IPS-18a (cell line): ENCODE data around the gene ANKZF1.

Experiments
- H3K27ac ChIP-seq: one replicate; pipeline ENCODE4 v1.5.1; 2013; ENCODE audit warnings: low read length
- H3K27me3 ChIP-seq: one replicate; pipeline ENCODE4 v1.6.1; 2013; ENCODE audit warnings: mild to moderate bottlenecking, low read length; ENCODE audit not compliant: control insufficient read depth, insufficient read depth
- H3K36me3 ChIP-seq: one replicate; pipeline ENCODE4 v1.6.1; 2013; ENCODE audit warnings: low read depth, low read length; ENCODE audit not compliant: control insufficient read depth
- H3K4me1 ChIP-seq: one replicate; pipeline ENCODE4 v1.6.1; 2013; ENCODE audit warnings: low read depth, low read length; ENCODE audit not compliant: control insufficient read depth
- H3K4me3 ChIP-seq: one replicate; pipeline ENCODE4 v1.5.1; 2013; ENCODE audit warnings: low read length
- H3K9ac ChIP-seq: one replicate; pipeline ENCODE4 v1.6.1; 2013; ENCODE audit warnings: mild to moderate bottlenecking, low read length, moderate library complexity
- H3K9me3 ChIP-seq: one replicate; pipeline ENCODE4 v1.6.1; 2013; ENCODE audit warnings: low read depth, low read length; ENCODE audit not compliant: control insufficient read depth

Gene ANKZF1

GRCh38 chr2:219210196-219210885 is 19.3 kb upstream of the ANKZF1 start:
- Histone ChIP-seq H3K27me3 (no peaks in the 10 kb centered on the region), H3K9ac (no peak overlapping the region), H3K36me3 (peaks cover 51% of the 10 kb centered on the region), H3K27ac (no peak overlapping the region), H3K9me3 (no peaks in the 10 kb centered on the region), H3K4me1 (peaks cover 3% of the 10 kb centered on the region), H3K4me3 (no peak overlapping the region)

GRCh38 chr2:219210886-219211362 is 18.7 kb upstream of the ANKZF1 start:
- no peak overlapping the region for H3K27ac ChIP-seq
- H3K9ac ChIP-seq = no peak overlapping the region
- H3K4me3 ChIP-seq = no peak overlapping the region
- H3K9me3 ChIP-seq = no peaks in the 10 kb centered on the region
- peaks cover 3% of the 10 kb centered on the region for H3K4me1 ChIP-seq
- no peaks in the 10 kb centered on the region for H3K27me3 ChIP-seq
- peaks cover 51% of the 10 kb centered on the region for H3K36me3 ChIP-seq

GRCh38 chr2:219213026-219213415 is 16.6 kb upstream of the ANKZF1 start:
- H3K27me3 ChIP-seq = no peaks in the 10 kb centered on the region
- no peak overlapping the region for H3K4me3 ChIP-seq
- no peak overlapping the region for H3K27ac ChIP-seq
- no peak overlapping the region for H3K9ac ChIP-seq
- H3K4me1 ChIP-seq = no peaks in the 10 kb centered on the region
- no peaks in the 10 kb centered on the region for H3K9me3 ChIP-seq
- peaks cover 51% of the 10 kb centered on the region for H3K36me3 ChIP-seq

GRCh38 chr2:219213486-219214071 is 16.0 kb upstream of the ANKZF1 start:
- no peaks in the 10 kb centered on the region for H3K27me3 ChIP-seq
- H3K36me3 ChIP-seq = peaks cover 48% of the 10 kb centered on the region
- no peak overlapping the region for H3K4me3 ChIP-seq
- no peaks in the 10 kb centered on the region for H3K9me3 ChIP-seq
- H3K27ac ChIP-seq = no peak overlapping the region
- H3K4me1 ChIP-seq = no peaks in the 10 kb centered on the region
- H3K9ac ChIP-seq = no peak overlapping the region

GRCh38 chr2:219214141-219214540 is 15.5 kb upstream of the ANKZF1 start:
- no peak overlapping the region for H3K27ac ChIP-seq
- no peaks in the 10 kb centered on the region for H3K27me3 ChIP-seq
- peaks cover 2% of the 10 kb centered on the region for H3K4me1 ChIP-seq
- H3K9me3 ChIP-seq = no peaks in the 10 kb centered on the region
- H3K9ac ChIP-seq = no peak overlapping the region
- no peak overlapping the region for H3K4me3 ChIP-seq
- peaks cover 42% of the 10 kb centered on the region for H3K36me3 ChIP-seq

- Histone ChIP-seq H3K9ac (no peak overlapping the region), H3K36me3 (peaks cover 39% of the 10 kb centered on the region), H3K4me3 (no peak overlapping the region), H3K27me3 (no peaks in the 10 kb centered on the region), H3K27ac (no peak overlapping the region), H3K4me1 (peaks cover 6% of the 10 kb centered on the region), H3K9me3 (no peaks in the 10 kb centered on the region)
These were observed 14.8 kb upstream of the ANKZF1 start for GRCh38 chr2:219214786-219215185.

- Histone ChIP-seq H3K9ac (no peak overlapping the region), H3K4me1 (peaks cover 6% of the 10 kb centered on the region), H3K36me3 (peaks cover 27% of the 10 kb centered on the region)
These were observed 13.6 kb upstream of the ANKZF1 start for GRCh38 chr2:219215871-219216534.

GRCh38 chr2:219216535-219216915 is 13.1 kb upstream of the ANKZF1 start:
- Histone ChIP-seq H3K4me3 (no peak overlapping the region), H3K4me1 (peaks cover 6% of the 10 kb centered on the region), H3K9ac (no peak overlapping the region), H3K9me3 (no peaks in the 10 kb centered on the region), H3K36me3 (peaks cover 25% of the 10 kb centered on the region), H3K27ac (no peak overlapping the region), H3K27me3 (no peaks in the 10 kb centered on the region)

More at GRCh38 chr2:219215871-219216534, 13.6 kb upstream of the ANKZF1 start:
- Histone ChIP-seq H3K9me3 (no peaks in the 10 kb centered on the region), H3K27me3 (no peaks in the 10 kb centered on the region), H3K4me3 (no peak overlapping the region), H3K27ac (no peak overlapping the region)

- Histone ChIP-seq H3K4me3 (peak overlapping the region; percentile 83), H3K9ac (peak overlapping the region; percentile 67), H3K27me3 (no peaks in the 10 kb centered on the region), H3K9me3 (no peaks in the 10 kb centered on the region), H3K36me3 (peaks cover 25% of the 10 kb centered on the region), H3K27ac (no peak overlapping the region), H3K4me1 (peaks cover 6% of the 10 kb centered on the region)
These were observed 11.3 kb upstream of the ANKZF1 start for GRCh38 chr2:219218217-219218731.

GRCh38 chr2:219218732-219219701 is 10.6 kb upstream of the ANKZF1 start, which contains the start of gene ABCB6:
ABCB6 (minus strand) TSS chr2:219218958; CDS start chr2:219218673, 285 bp downstream.
- Histone ChIP-seq H3K36me3 (peaks cover 26% of the 10 kb centered on the region), H3K9me3 (no peaks in the 10 kb centered on the region), H3K27ac (peak within 1 kb of the TSS; percentile 21), H3K4me3 (peak within 1 kb of the TSS; percentile 83), H3K9ac (peak within 1 kb of the TSS; percentile 67), H3K4me1 (peaks cover 6% of the 10 kb centered on the region), H3K27me3 (no peaks in the 10 kb centered on the region)
